HG03039 (cell line): ENCODE data around the gene CFD.
"Not testable (repeated sequence)": the region's sequence is repeated elsewhere in the genome, so short reads cannot be mapped to it uniquely, and the experiment has no call there.

Source experiments
- ATAC-seq: cut with Tn5 transposase; IDR thresholded peaks from one replicate; pipeline ENCODE4 v1.9.1; 2021; ENCODE audit warnings: mild to moderate bottlenecking, moderate library complexity; ENCODE audit not compliant: unreplicated experiment

The CFD gene

DNA sequence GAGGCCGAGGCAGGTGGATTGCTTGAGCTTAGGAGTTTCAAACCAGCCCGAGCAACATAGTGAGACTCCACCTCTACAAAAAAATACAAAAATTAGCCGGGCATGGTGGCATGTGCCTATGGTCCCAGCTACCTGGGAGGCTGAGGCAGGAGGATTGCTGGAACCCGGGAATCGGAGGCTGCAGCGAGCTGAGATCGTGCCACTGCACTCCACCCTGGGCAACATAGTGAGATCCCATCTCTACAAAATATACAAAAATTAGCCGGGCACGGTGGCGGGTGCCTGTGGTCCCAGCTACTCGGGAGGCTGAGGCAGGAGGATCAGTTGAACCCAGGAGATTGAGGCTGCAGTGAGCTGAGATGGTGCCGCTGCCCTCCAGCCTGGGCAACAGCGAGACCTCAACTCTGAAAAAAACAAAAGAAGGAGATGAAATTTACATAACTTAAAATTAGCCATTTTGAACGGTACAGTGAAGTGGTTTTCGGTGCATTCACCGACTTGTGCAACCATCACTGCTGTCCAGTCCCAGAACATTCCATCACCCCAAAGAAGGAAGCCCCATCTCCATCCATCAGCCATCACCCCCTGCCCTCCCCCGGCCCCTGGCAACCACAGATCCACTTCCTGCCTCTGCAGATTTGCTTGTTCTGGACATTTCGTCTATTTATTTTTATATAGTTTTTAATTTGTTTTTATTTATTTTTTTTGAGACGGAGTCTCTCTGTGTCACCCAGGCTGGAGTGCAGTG is 33.4 kb upstream of the CFD start:
- ATAC-seq = no peak

GRCh38 chr19:827314-827709 is 32.2 kb upstream of the CFD start:
- ATAC-seq = no peak

DNA sequence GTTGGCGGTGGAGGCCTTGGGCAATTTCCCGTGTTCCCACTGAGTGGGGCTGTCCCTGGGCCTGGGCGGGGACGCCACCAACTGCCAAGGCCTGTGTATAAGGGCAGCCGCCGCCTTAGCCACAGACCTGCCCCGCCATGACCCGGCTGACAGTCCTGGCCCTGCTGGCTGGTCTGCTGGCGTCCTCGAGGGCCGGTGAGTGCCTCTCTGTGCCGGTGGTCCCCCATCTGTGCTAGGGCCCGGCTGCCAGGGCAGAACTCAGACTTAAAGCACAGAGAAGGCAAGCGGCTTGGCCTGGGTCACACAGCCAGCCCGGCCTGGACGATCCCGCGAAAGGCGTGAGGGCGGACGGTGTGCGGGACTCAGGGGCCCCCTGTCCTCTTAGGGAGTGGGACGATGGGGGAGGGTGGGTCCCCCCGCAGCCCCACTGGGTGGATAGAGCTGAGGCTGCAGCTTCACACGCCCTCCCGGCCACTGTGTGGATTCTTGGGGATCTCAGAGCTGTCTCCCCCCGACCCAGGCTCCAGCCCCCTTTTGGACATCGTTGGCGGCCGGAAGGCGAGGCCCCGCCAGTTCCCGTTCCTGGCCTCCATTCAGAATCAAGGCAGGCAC is 31.6 kb upstream of the CFD start, which contains the start of gene AZU1:
Gene AZU1, plus strand, starts transcription at position 128 of the 612 bp plus-strand sequence. Its CDS starts 10 bp downstream, at position 138.
- ATAC-seq = no peak

DNA sequence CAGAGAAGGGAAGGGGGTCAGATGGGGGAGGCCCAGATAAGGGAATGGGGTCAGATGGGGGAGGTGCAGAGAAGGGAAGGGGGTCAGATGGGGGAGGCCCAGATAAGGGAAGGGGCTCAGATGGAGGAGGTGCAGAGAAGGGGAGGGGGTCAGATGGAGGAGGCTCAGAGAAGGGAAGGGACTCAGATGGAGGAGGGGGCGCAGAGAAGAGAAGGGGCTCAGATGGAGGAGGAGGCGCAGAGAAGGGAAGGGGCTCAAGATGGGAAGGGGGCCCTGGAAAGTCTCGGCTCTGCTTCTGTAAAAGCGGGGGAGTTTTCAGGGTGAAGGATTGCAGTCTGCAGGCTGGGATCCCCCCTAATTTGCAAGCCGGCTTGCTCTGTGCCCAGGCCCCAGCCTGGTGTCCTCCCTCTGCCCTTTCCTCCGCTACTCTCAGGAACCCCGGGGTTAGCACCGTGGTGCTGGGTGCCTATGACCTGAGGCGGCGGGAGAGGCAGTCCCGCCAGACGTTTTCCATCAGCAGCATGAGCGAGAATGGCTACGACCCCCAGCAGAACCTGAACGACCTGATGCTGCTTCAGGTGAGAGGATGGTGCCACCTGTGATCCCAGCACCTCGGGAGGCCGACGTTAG is 30.2 kb upstream of the CFD start:
- no peak for ATAC-seq

DNA sequence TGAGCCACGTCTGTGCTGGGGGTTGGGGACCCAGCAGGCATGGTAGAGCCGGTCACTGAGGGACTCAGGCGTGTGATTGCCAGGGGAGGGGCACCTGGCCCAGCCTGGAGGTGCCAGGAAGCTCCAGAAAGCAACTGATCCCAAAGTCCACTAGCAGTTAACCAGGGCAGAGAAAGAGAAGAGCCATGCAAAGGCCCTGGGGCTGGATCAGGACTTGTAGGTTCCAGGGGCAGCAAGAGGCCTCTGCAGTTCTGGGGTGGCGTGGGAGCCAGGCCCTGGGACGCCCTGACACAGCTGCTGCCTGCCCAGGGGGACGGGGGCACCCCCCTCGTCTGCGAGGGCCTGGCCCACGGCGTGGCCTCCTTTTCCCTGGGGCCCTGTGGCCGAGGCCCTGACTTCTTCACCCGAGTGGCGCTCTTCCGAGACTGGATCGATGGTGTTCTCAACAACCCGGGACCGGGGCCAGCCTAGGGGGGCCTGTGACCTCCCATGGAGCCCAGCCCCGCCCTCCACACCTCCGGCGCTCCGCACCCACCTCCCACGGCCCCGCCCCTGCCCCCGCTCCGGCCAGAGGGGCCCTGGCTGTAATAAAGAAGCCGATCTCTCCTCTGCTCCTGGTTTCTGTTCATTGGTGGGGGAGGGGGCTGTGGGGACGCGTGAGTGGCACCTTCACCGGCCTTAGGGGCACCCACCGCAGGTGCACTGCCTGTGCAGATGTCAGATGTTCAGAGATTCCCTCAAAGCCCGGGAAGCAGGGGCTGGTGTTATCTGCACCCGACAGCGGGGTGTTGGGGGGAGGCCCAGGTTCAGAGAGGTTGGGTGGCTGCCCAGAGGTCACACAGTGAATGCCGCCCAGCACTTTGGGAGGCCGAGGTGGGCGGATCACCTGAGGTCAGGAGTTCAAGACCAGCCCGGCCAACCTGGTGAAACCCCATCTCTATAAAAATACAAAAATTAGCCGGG is 27.8 kb upstream of the CFD start:
- ATAC-seq = no peak

GRCh38 chr19:834216-834615 is 25.2 kb upstream of the CFD start:
- no peak for ATAC-seq

DNA sequence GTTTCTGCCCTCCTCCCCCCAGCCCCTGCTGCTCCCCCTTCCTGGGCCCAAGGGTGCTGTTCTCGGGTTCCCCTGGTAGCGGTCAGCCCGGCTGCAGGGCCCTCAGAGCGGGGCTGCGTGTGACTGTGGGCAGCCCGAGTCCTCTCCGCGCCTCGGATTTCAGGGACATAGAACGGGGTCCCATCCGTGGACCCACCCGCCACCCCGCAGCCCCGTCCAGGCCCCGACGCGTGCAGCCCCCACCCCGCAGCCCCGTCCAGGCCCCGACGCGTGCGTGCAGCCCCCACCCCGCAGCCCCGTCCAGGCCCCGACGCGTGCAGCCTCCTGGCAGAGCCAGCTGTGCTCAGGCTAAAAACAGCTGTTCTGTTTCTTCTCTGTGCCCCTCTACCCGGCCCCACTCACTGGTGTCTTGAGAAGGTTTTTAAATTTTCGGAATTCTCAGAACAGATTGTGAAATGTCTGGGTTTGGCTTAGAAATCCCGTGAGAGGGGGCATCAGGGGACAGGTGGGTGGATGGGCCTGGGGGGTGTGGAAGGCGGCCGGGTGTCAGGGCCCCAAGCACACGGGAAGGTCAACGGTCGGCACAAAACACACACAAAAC is 24.2 kb upstream of the CFD start:
- no peak for ATAC-seq

DNA sequence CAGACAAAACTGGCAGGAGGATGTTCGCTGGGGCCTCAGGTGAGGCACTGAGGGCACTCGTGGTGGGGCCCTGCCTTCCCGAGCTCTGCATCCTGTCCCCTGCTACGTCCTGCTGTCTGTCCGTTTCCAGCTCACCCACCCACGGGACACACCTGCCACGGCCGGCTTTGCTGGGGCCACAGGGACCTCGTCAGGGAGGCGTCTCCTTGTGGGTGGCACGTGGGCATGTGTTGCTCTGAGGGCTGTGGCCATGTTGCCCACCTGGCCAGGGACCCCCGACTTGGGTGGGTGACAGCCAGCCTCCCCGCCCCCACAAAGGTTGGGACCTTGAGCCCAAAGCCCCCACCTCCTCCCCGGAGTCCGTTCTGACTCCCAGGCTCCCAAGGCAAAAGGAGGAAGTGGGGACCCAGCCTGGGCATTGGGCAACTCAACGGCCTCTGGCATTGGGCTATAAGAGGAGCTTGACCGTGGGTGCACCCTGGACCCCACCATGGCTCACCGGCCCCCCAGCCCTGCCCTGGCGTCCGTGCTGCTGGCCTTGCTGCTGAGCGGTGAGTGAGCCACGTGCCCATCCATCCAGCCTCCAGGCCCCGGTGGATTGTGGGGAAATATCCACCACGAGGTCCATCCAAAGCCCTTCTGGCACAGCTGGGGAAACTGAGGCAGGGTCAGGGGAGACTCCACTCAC is 18.8 kb upstream of the CFD start, which contains the start of gene PRTN3:
Gene PRTN3, plus strand, starts transcription at position 481 of the 688 bp plus-strand sequence. Its CDS starts 10 bp downstream, at position 491.
- no peak for ATAC-seq

DNA sequence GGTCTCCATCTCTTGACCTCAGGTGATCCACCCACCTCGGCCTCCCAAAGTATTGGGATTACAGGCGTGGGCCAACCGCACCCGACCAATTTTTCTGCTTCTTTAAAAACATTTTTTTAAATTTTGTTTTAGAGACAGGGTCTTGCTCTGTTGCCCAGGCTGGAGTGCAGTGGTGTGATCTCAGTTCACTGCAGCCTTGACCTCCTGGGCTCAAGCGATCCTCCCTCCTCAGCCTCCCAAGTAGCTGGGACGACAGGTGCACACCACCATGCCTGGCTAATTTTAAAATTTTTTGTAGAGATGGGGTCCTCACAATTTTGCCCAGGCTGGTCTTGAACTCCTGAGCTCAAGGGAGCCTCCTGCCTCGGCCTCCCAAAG is 16.7 kb upstream of the CFD start:
- ATAC-seq = not testable (repeated sequence)

DNA sequence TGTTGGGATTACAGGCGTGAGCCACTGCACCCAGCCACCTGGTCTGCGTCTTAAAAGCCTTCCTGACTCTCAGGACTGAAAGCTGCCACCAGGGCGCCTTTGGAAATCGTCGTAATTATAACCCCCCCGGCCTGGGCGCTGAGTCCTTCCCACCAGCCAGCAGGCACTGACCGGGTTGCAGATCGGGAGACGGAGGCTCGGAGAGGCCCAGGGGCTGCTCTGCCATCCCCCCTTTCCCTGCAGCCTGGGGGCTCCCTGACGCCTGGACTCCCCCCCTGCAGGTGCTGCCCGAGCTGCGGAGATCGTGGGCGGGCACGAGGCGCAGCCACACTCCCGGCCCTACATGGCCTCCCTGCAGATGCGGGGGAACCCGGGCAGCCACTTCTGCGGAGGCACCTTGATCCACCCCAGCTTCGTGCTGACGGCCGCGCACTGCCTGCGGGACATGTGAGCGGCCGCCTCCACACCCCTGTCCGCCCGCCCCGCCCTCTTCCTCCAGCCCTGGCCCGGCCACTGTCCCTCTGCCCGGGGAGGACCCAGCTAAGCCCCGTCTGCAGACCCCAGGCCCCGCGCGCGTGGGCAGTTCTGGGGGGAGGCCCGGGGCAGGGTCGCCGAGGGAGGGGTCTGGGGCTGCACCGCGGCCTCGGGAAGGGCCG is 16.2 kb upstream of the CFD start:
- no peak for ATAC-seq

DNA sequence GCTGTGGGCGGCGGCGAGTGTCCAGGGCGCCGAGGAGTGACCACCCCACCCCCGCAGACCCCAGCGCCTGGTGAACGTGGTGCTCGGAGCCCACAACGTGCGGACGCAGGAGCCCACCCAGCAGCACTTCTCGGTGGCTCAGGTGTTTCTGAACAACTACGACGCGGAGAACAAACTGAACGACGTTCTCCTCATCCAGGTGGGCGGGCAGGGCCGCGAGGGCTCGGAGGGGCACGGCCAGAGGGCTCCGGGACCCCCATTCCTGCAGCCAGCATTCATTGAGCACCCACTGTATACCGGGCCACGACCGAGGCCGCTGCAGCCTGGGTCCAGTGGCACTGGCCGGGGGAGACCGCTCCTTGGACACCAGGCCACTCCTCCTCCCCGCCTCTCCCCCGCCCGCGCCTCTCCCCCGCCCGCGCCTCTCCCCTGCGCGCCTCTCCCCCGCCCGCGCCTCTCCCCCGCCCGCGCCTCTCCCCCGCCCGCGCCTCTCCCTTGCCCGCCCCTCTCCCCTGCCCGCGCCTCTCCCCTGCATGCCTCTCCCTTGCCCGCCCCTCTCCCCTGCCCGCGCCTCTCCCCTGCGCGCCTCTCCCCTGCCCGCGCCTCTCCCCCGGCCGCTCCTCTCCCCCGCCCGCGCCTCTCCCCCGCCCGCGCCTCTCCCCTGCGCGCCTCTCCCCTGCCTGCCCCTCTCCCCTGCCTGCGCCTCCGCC is 15.5 kb upstream of the CFD start:
- ATAC-seq = no peak

- no peak for ATAC-seq
Measured at GRCh38 chr19:844546-844971, 14.9 kb upstream of the CFD start.

DNA sequence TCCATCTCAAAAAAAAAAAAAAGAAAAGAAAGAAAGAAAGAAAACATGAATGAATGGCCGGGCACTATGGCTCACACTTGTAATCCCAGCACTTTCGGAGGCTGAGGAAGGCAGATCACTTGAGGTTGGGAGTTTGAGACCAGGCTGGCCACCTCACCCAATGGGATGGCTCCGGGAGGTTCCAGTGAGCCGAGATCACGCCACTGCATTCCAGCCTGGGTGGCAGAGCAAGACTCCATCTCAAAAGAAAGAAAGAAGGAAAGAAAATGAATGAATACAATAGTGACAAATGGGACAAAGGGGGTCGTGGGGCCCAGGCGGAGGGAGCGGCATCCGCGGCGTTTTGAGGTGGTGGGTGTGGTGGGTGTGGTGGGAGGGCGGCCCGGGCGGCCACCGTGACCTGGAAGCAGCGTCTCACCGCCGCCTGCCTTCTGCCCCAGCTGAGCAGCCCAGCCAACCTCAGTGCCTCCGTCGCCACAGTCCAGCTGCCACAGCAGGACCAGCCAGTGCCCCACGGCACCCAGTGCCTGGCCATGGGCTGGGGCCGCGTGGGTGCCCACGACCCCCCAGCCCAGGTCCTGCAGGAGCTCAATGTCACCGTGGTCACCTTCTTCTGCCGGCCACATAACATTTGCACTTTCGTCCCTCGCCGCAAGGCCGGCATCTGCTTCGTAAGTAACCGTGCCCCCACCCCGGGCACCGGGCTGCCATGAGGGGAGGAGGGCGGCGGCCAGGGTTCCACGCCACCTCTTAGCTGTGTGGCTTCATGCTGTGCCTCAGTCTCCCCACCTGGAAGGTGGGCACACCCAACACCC is 13.6 kb upstream of the CFD start:
- no peak for ATAC-seq

DNA sequence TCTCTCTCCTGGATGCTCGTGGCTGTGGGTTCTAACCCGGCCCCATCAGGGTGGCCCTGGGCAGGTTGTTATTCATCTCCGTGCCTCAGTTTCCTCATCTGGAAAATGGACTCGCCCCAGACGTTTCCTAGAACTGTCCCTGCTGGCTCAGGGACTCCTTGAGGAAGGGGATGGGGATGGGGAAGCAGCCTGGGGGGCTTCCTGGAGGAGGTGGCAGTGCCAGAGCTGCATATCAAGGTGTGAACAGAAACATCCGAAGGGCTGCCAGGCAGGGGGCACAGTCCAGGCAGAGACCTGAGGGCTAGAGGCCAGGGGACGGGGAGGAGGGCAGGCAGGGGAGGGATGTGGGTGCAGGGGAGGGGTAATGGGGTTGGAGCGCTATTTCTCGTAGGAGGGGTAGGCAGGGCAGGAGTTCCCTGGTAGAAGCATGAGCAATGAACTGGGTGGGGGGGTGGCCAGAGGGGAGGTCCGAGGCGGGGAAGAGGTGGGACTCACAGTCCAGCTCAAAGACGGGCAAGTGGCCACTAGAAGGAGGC is 11.0 kb upstream of the CFD start:
- no peak for ATAC-seq

DNA sequence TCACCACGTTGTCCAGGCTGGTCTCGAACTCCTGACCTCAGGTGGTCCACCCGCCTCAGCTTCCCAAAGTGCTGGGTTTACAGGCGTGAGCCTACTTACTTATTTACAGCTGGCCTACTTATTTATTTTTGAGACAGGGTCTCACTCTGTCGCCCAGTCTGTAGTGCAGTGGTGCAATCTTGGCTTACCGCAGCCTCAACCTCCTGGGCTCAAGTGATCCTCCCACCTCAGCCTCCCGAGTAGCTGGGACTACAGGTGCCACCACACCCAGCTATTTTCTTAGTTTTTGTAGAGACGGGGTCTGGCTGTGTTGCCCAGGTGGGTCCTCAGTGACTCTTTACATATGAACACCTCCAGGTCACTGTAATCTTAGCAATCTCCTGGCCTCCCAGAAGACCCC is 10.3 kb upstream of the CFD start:
- ATAC-seq = not testable (repeated sequence)

- ATAC-seq = no peak
Measured at GRCh38 chr19:850221-850978, 9.1 kb upstream of the CFD start.

- ATAC-seq = no peak
Measured at GRCh38 chr19:850979-851335, 8.5 kb upstream of the CFD start.
